SJSA1 (cell line): ENCODE measurements around the gene APP. TPM values are rescaled to one million over a fixed set of nuclear protein-coding genes. Genes with fewer than 3 reads are reported as not detected.
"Not testable (repeated sequence)": the region's sequence is repeated elsewhere in the genome, so short reads cannot be mapped to it uniquely, and the experiment has no call there.

ENCODE experiments used
- DNase-seq, 2 experiments: peaks; one replicate each; pipeline ENCODE4 v3.0.0-alpha.2; 2015 to 2020; ENCODE audit warnings: low spot score in 2 of 2, low read depth in 1 of 2
- H3K27ac ChIP-seq: fragments of 250-450 bp; sonication (Bioruptor Pico); 2 replicates; pipeline ENCODE4 v1.5.1; 2020; ENCODE audit warnings: mild to moderate bottlenecking, moderate library complexity
- H3K27me3 ChIP-seq: fragments of 250-450 bp; sonication (Bioruptor Pico); replicated peaks from 2 replicates; pipeline ENCODE4 v1.5.1; 2020; ENCODE audit warnings: mild to moderate bottlenecking, moderate library complexity
- H3K36me3 ChIP-seq: fragments of 250-450 bp; sonication (Bioruptor Pico); 2 replicates; pipeline ENCODE4 v1.5.1; 2020; ENCODE audit warnings: mild to moderate bottlenecking
- H3K4me1 ChIP-seq: fragments of 250-450 bp; sonication (Bioruptor Pico); replicated peaks from 2 replicates; pipeline ENCODE4 v1.6.1; 2021; ENCODE audit warnings: mild to moderate bottlenecking
- H3K4me3 ChIP-seq: fragments of 250-450 bp; sonication (Bioruptor Pico); 2 replicates; pipeline ENCODE4 v1.5.1; 2020; ENCODE audit warnings: mild to moderate bottlenecking
- H3K9me3 ChIP-seq: fragments of 250-450 bp; sonication (Bioruptor Pico); replicated peaks from 2 replicates; pipeline ENCODE4 v1.5.1; 2020; ENCODE audit warnings: mild to moderate bottlenecking
- total RNA-seq: library from RNA; depleted of rRNA; stranded (reverse); fragments of >200 nt; shearing (Covaris generic); gene quantifications from 2 replicates; pipeline ENCODE4 v1.2.3, GENCODE V29; 2014

The APP gene
- total RNA-seq, 1 experiment from 2014 or later: 221 TPM

- not testable (repeated sequence) for DNase-seq, H3K4me1 ChIP-seq, H3K9me3 ChIP-seq, H3K27ac ChIP-seq, H3K4me3 ChIP-seq, H3K27me3 ChIP-seq
- H3K36me3 ChIP-seq: peaks cover 12% of the 10 kb centered on the region
Observed at GRCh38 chr21:26022598-26023337, 147.8 kb downstream of the APP start.

GRCh38 chr21:26020510-26020909, 150.1 kb downstream of the APP start:
- Histone ChIP-seq H3K4me3 (no peak overlapping the region), H3K9me3 (no peaks in the 10 kb centered on the region), H3K27ac (no peak overlapping the region), H3K4me1 (no peaks in the 10 kb centered on the region), H3K27me3 (no peaks in the 10 kb centered on the region), H3K36me3 (peaks cover 12% of the 10 kb centered on the region)
- DNase-seq: no peak

DNA sequence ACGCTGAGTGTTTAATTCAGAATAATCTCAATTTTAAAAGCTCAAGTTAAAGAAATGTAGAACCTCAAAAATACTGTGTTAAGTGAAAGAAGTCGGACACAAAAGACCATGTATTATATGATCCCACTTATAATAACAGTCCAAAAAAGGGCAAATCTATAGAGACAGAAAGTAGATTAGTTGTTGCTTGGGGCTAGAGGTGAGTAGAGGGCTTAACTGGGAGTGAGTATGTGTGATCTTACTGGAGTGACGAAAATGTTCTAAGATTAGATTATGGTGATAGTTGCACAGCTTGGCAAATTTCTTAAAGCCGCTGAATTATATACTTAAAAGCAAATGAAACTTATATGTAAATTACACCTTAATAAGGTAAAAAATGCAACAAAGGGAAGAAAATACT, 150.5 kb downstream of the APP start:
- DNase-seq: no peak
- H3K27me3 ChIP-seq: no peaks in the 10 kb centered on the region

GRCh38 chr21:26019236-26019635, 151.3 kb downstream of the APP start:
- Histone ChIP-seq H3K4me1 (no peaks in the 10 kb centered on the region), H3K27ac (no peak overlapping the region), H3K4me3 (no peak overlapping the region), H3K36me3 (peaks cover 12% of the 10 kb centered on the region), H3K27me3 (no peaks in the 10 kb centered on the region), H3K9me3 (no peaks in the 10 kb centered on the region)
- no peak for DNase-seq

More for the DNA sequence above, 150.5 kb downstream of the APP start:
- Histone ChIP-seq H3K36me3 (peaks cover 12% of the 10 kb centered on the region), H3K27ac (no peak overlapping the region), H3K4me1 (no peaks in the 10 kb centered on the region), H3K9me3 (no peaks in the 10 kb centered on the region), H3K4me3 (no peak overlapping the region)

- Histone ChIP-seq H3K4me3 (no peak overlapping the region), H3K9me3 (no peaks in the 10 kb centered on the region), H3K27me3 (no peaks in the 10 kb centered on the region), H3K36me3 (no peaks in the 10 kb centered on the region), H3K27ac (no peak overlapping the region), H3K4me1 (no peaks in the 10 kb centered on the region)
- no peak for DNase-seq
Observed at GRCh38 chr21:26013970-26014369, 156.6 kb downstream of the APP start.

DNA sequence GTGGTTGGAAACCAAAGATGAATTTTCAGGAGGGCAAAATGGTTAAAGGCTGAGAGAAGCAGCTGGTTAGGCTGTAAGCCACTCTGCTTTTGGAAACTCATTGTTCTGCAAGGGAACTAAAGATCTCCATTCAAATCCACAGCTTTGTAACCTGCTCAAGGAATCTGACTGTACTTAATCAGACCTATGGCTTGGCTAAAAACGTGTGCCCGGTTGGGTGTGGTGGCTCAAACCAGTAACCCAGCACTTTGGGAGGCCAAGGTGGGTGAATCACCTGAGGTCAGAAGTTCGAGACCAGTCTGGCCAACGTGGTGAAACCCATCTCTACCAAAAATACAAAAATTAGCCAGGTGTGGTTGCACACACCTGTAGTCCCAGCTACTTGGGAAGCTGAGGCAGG, 158.1 kb downstream of the APP start:
- DNase-seq, H3K27ac ChIP-seq, H3K4me1 ChIP-seq, H3K27me3 ChIP-seq, H3K36me3 ChIP-seq, H3K9me3 ChIP-seq, H3K4me3 ChIP-seq: not testable (repeated sequence)

DNA sequence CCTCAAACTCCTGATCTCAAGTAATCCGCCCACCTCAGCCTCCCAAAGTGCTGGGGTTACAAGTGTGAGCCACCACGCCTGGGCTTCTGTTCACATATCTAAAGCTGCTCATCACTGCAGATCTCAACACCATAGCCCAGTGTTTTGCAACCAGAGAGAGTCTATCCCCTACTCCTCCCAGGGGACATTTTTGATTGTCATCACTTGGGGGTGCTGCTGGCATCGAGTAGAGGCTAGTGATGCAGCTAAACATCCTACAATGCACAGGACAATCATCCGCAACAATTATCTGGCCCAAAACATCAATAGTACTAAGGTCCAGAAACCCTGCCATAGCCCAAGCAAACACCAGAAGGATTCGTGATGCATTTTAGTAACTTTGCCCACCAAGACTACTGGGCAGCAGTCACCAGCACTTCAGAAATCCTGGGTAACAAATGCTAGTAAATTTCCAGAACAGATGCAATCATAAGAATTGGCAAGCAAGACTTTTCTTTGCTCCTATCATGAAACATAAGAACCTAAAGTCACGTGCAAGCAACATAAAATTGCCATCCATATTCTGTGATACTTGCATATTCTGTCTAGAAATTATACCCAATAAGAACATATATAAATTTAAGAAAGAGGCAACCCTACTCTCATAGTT, 159.2 kb downstream of the APP start:
- Histone ChIP-seq H3K27me3 (no peaks in the 10 kb centered on the region), H3K27ac (no peak overlapping the region), H3K9me3 (no peaks in the 10 kb centered on the region), H3K4me1 (no peaks in the 10 kb centered on the region), H3K36me3 (no peaks in the 10 kb centered on the region), H3K4me3 (no peak overlapping the region)
- no peak for DNase-seq

DNA sequence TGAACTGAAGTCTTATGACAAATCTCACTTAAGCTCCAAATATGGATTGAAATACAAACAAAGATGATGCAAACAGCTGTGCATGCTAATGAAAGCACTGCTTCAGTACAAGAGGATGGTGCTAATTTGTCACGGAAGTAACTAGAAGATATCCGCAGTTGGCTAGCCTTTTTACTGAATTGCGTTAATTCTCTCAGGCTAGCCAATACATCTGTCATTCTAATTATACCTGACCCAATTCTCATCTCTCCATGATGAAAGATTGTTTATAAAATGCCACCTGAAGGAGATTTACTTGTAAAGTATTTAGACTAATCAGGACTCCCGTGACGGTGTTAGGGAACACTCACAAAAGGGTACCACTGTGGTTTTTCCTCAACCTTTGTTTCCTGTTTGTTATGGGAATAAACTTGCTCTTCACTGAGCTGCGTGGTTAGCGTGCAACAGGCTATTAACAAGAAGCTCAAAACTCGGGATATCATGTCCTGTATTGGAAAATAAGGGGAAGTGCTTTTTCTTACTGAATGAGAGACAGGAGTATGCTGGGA, 162.5 kb downstream of the APP start:
- Histone ChIP-seq H3K4me3 (no peak overlapping the region), H3K4me1 (no peaks in the 10 kb centered on the region), H3K27ac (no peak overlapping the region), H3K36me3 (no peaks in the 10 kb centered on the region), H3K9me3 (no peaks in the 10 kb centered on the region), H3K27me3 (no peaks in the 10 kb centered on the region)
- no peak for DNase-seq

- Histone ChIP-seq H3K9me3 (no peaks in the 10 kb centered on the region), H3K27me3 (no peaks in the 10 kb centered on the region), H3K4me1 (no peaks in the 10 kb centered on the region), H3K4me3 (no peak overlapping the region), H3K36me3 (no peaks in the 10 kb centered on the region), H3K27ac (no peak overlapping the region)
- DNase-seq: no peak
Observed at GRCh38 chr21:26005464-26005863, 165.1 kb downstream of the APP start.

GRCh38 chr21:26003404-26003803, 167.2 kb downstream of the APP start:
- H3K9me3 ChIP-seq: no peaks in the 10 kb centered on the region
- H3K27ac ChIP-seq: no peak overlapping the region
- no peak for DNase-seq
- H3K4me3 ChIP-seq: no peak overlapping the region
- no peaks in the 10 kb centered on the region for H3K27me3 ChIP-seq
- no peaks in the 10 kb centered on the region for H3K36me3 ChIP-seq
- no peaks in the 10 kb centered on the region for H3K4me1 ChIP-seq

- Histone ChIP-seq H3K4me1 (no peaks in the 10 kb centered on the region), H3K9me3 (no peaks in the 10 kb centered on the region), H3K4me3 (no peak overlapping the region), H3K27me3 (no peaks in the 10 kb centered on the region), H3K27ac (no peak overlapping the region), H3K36me3 (no peaks in the 10 kb centered on the region)
- no peak for DNase-seq
Observed at GRCh38 chr21:26001356-26001755, 169.2 kb downstream of the APP start.

GRCh38 chr21:25999921-26000582, 170.5 kb downstream of the APP start:
- no peaks in the 10 kb centered on the region for H3K27me3 ChIP-seq
- no peaks in the 10 kb centered on the region for H3K9me3 ChIP-seq
- H3K4me3 ChIP-seq: no peak overlapping the region
- H3K36me3 ChIP-seq: no peaks in the 10 kb centered on the region
- H3K4me1 ChIP-seq: no peaks in the 10 kb centered on the region
- H3K27ac ChIP-seq: no peak overlapping the region
- DNase-seq: no peak

DNA sequence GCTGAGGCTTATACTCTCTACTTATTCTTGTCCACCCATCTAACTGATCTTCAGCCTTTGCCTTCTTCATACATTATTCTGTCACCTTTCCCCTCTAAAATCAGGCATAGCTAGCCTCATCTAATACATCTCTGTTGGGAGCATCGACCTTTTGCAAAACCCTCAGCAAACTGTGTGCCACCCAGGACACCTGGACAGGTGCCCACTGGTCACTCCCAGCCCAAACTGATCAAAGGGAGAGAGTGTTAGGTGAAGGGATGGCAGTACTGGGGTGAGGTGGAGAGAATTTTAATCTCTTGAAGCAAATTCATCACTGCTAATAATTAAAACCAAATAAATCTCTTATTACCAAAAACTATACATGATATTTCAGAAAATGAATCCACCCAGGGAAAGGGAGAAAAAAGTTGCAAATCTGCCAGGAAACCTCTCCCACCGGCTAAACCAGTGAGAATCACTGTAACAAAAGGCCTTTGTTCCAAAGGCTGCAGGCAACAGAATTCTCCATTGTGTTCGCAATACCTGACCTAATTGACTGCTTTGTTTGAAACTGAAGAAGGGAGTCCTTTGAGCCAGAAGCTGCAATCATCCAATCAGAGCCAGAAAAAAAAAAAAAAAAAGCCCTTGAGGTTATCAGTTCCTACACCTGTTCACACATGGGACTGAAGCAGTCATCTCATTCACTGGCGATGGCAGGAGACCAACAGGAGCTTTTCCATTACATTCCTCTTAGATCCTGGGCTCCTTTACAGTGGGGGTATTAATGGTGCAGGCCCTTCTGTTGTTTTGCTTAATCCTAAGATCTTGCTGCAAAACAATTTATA, 172.6 kb downstream of the APP start:
- DNase-seq: no peak

More for the DNA sequence above, 172.6 kb downstream of the APP start:
- Histone ChIP-seq H3K9me3 (no peaks in the 10 kb centered on the region), H3K27me3 (no peaks in the 10 kb centered on the region), H3K4me1 (no peaks in the 10 kb centered on the region), H3K4me3 (no peak overlapping the region), H3K36me3 (peaks cover 5% of the 10 kb centered on the region), H3K27ac (no peak overlapping the region)
